ENCODE results near the gene RAPGEF1.

DNA sequence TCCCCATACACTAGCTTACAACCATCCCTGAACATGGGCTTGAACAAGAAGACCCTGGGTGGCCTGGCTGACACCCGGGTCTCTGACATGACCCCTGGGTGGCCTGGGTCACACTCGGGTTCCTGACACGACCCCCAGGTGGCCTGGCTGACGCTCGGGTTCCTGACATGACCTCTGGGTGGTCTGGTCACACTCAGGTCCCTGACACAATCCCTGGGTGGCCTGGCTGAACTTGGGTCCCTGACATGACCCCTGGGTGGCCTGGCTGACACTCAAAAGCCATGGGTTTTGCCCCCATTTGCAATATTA, 156.6 kb downstream of the RAPGEF1 start:
- no peak for TF ChIP-seq POLR2A (IDR thresholded peaks at IDR 0.05)
- TF ChIP-seq, protein P1, sequence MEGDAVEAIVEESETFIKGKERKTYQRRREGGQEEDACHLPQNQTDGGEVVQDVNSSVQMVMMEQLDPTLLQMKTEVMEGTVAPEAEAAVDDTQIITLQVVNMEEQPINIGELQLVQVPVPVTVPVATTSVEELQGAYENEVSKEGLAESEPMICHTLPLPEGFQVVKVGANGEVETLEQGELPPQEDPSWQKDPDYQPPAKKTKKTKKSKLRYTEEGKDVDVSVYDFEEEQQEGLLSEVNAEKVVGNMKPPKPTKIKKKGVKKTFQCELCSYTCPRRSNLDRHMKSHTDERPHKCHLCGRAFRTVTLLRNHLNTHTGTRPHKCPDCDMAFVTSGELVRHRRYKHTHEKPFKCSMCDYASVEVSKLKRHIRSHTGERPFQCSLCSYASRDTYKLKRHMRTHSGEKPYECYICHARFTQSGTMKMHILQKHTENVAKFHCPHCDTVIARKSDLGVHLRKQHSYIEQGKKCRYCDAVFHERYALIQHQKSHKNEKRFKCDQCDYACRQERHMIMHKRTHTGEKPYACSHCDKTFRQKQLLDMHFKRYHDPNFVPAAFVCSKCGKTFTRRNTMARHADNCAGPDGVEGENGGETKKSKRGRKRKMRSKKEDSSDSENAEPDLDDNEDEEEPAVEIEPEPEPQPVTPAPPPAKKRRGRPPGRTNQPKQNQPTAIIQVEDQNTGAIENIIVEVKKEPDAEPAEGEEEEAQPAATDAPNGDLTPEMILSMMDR (IDR thresholded peaks at IDR 0.05) = no peak
- TF ChIP-seq POLR2AphosphoS5 (IDR thresholded peaks at IDR 0.05) = no peak

Data from sigmoid colon (tissue), 4 donors.